ENCODE measurements around the gene MUSK.
"Not testable (repeated sequence)": the region's sequence is repeated elsewhere in the genome, so short reads cannot be mapped to it uniquely, and the experiment has no call there.

MUSK gene

DNA sequence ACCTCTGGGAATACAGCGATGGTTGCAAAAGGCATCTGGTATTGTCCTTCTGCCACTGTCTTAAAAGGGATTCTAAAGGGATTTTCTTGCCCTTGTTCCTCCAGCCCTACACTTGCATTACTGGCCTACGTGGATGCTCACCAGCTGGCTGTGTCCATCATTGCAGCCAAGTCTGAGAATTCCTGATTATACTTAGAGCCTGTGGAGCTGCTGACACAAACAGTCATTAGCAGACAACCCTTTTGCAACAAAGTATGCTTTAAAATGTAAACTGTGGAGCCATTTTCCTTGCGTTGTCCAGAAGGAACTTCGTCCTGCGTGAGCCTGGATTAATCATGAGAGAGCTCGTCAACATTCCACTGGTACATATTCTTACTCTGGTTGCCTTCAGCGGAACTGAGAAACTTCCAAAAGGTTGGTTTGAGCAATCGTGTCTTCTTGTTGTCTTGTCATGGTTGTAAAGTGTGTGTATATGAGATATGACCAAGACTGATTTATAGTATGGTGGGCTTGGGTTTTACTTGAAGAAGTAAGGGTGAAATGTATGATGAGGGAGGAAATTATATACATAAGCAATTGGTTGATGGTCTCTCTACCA lies at the start of gene MUSK:
Gene MUSK (plus strand): TSS at position 222 of the 598 bp plus-strand sequence. CDS start 114 bp downstream, at position 336.
- DNase-seq: no peak

GRCh38 chr9:110619831-110620230 lies 48.8 kb upstream of the MUSK start:
- DNase-seq: no peak

DNA sequence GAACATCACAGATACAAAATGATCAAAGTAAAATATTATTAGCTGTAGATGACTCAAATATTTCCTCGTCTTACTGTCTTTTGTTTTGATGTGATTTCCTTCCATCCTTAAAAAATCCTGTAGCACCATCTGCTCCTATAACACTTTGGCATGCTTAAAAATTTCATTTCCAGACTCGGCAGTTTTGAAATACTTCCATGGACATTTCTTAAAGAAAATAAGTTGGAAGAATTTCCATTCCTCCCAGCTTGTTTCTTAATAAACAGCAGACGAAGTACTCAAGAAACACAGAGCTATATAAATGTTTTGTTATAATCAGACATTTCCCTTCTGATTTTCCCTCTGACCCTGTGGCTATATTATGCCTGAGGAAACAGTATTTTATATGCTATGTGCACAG lies 47.9 kb upstream of the MUSK start:
- no peak for DNase-seq

GRCh38 chr9:110622368-110622767 lies 46.2 kb upstream of the MUSK start:
- DNase-seq: no peak

GRCh38 chr9:110623462-110624025 lies 45.0 kb upstream of the MUSK start:
- DNase-seq: no peak

- DNase-seq: no peak
Observed at GRCh38 chr9:110626101-110626829, 42.3 kb upstream of the MUSK start.

DNA sequence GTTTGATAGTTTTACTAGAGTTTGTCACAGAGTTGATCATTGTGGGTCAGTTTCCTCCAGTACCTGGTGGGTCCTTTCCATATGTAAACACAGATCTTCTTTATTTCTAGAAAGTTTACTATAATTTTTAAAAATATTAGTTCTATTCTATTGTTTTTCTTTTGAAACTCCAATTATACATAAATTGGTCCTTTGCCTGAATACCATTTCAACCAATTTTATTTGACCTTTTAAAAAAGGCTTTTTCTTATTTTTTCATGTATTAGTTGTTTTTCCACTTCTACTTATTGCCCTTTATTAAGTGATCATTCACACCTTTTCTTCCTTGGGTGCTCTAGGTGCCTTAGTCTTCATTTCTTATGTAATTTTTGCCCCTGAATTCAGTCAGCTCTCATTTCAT lies 33.0 kb upstream of the MUSK start:
- DNase-seq: no peak

DNA sequence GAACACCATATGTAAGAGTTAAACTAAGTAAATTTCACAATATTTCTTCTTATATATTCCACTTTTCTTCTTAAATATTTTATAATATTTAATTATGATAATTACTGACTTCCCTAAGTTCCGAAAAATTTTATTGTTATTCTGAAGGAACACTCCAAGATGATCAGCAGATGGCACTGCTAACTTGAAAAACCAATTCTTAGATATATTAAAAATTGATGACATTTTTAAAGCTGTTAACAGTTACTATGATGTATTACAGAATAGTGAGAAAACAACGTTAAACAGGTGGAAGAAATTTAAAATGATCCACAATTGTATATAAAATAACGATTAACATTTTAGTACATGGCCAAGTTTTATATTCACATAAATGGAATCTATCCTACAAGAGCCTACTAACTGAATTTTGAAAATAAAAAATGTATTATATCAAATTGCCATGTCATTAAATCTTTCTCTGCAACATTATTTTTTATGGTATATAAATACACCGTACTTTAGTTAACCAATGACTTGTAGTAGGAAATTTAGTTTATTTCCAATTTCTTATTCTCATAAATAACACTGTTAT lies 30.1 kb upstream of the MUSK start:
- no peak for DNase-seq

GRCh38 chr9:110640736-110641135 lies 27.9 kb upstream of the MUSK start:
- no peak for DNase-seq

- no peak for DNase-seq
Observed at GRCh38 chr9:110641293-110641692, 27.3 kb upstream of the MUSK start.

GRCh38 chr9:110648696-110649095 lies 19.9 kb upstream of the MUSK start:
- no peak for DNase-seq

- DNase-seq: no peak
Observed at GRCh38 chr9:110650261-110650660, 18.3 kb upstream of the MUSK start.

DNA sequence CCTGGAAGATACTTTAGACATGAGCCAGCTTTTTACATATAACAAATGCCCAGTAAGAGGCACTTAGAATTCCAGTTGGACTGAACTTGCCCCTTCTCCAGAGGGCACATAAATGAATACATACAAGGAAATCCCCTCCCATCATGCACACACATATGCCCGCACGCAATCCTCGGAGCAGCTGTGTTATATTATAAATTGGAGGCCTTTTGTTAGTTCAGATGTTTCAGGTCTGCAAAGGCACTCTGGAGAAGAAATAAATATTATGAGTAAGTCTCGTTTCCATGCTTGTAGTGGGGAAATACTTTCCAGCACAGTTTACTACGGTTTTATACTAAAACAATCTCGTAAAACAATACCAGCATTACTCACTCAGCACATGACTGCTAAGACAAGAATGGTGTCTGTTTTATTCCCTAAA lies 17.6 kb upstream of the MUSK start:
- no peak for DNase-seq

DNA sequence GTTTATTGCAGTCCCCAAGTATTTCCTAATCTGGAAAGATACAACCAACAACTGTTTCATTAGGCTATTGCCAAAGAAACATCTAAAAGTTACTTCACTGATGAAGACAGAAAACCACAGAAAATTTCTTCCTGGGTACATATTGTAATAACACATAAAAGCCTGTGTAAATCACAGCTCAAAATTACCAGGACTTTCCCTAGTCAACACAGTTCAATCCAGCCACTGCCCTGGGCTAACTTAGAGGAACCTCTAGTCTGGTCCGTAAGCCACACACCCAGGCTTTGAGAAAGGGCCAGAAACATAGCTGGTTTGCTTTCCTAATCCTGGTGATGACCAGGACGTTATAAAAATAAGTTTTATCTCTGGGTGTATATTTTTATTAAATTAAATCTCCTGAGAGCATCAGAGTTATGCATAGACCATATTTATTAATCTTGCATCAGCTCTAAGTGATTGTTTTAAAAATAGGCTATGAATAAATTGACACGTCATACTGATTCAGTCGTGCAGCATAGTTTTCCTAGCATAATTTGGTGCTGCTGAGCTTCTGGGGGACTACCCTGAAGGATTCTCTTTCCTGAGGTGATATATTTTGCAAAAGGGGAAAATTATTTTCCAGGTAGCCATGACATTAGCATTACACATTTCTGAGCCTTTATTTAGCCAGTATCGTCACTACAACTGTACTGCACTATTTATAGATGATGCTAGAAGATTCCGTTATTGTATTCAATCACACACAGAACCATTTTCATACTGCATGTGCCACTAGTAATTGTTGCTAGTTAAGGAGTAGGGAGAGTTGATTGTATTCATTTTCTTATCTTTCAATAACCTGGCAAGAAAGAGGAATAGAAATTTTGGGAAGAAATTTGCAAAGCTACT lies 12.6 kb upstream of the MUSK start:
- DNase-seq: no peak

DNA sequence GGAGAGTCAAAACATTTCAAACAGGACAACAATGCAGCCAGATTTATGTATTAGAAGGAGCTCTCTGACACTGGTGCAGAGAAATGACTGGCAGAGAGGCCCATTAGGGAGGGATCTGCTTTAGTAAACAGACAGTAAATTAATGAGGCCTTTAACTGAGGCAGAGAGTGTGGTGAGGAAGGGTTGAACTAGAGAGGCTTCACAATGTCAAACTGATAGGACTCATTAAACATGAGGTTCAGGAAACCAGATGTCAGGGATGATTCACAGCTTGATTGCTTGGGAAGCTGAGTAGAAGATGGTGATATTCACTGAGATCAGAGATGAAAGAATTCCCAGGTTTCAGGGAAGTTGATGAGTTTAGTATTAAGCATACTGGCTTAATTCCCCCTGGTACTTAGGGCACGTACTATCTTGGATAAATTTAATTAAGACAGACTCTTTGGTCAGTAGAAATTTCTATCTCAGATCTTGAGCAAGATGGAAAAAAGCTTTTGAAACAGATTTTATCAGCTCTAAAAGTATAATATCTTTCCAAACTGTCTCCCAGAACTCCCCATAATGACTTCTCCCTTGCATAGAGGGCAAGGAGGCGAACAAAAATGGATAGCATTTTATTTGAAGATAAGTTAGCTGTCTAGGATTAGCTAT lies 8.6 kb upstream of the MUSK start:
- DNase-seq: no peak

DNA sequence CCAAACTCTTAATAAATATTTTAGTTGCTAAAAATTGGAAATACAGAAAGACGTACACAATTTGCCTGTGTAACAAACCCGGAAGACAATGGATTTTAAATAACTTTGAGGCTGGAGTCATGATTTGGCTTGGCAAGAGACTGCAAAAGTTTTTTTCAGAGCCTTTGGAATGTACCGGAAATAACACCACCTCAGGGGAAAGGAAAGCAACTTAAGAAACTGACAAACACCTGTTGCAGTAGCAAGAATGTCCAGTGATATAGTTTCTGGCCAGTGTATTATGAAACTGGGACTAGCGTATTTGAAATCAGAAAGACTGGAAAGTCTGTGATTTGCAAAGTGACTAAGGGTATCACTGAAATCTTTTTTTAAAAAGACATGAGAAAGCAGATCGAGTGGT lies 842 bp downstream of the MUSK start:
- no peak for DNase-seq

- DNase-seq: no peak
Observed at GRCh38 chr9:110671849-110672248, 3.3 kb downstream of the MUSK start.

- DNase-seq: no peak
Observed at GRCh38 chr9:110672873-110673510, 4.4 kb downstream of the MUSK start.

GRCh38 chr9:110687497-110687896 lies 18.9 kb downstream of the MUSK start:
- DNase-seq: no peak

GRCh38 chr9:110688329-110688728 lies 19.7 kb downstream of the MUSK start:
- no peak for DNase-seq

DNA sequence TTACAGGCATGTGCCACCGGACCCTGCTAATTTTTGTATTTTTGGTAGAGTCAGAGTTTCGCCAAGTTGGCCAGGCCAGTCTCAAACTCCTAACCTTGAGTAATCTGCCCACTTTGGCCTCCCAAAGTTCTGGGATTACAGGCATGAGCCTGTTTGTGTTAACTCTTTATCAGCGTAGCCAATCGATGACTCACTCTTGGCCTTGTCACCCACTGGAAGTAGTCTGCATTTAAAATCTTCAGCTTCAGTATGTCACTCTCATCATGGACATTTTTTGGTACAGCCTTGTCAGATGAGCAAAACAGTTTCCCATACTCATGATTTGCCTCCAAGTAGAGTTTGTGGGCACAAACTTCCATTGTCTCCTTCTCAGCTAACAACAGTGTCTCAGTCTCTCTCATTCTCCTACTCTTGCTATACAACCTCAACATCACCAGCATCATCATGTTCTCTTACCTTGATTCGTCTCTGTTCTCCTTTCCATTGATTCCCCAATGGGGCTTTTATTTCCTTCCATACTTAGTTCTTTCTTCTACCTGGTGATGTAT lies 22.5 kb downstream of the MUSK start:
- no peak for DNase-seq

GRCh38 chr9:110695846-110696245 lies 27.3 kb downstream of the MUSK start:
- not testable (repeated sequence) for DNase-seq
